Coronary artery (tissue), 2 donors: ENCODE results near the gene TIGIT.
"Not testable (repeated sequence)": the region's sequence is repeated elsewhere in the genome, so short reads cannot be mapped to it uniquely, and the experiment has no call there.

Source experiments
- DNase-seq: peaks from one replicate; pipeline ENCODE4 v3.0.0-alpha.2; 2017; ENCODE audit warnings: low spot score
- H3K27ac ChIP-seq, 2 donors: fragments of 200-600 bp; sonication (generic); one replicate each; pipeline ENCODE4 v1.5.1; 2016 to 2019
- H3K4me3 ChIP-seq: fragments of 200-600 bp; sonication (generic); 2 replicates; pipeline ENCODE4 v1.5.1; 2016; ENCODE audit warnings: mild to moderate bottlenecking, moderate library complexity
- CTCF ChIP-seq: fragments of 200-600 bp; sonication (generic); IDR thresholded peaks from one replicate; pipeline ENCODE4 v1.5.1; 2019; ENCODE audit warnings: antibody characterized with exemption

The TIGIT gene

GRCh38 chr3:114274929-114275328 is 18.9 kb upstream of the TIGIT start:
- no peak for DNase-seq
- no peak overlapping the region for H3K27ac ChIP-seq
- no peak for TF ChIP-seq CTCF
- no peak overlapping the region for H3K4me3 ChIP-seq

DNA sequence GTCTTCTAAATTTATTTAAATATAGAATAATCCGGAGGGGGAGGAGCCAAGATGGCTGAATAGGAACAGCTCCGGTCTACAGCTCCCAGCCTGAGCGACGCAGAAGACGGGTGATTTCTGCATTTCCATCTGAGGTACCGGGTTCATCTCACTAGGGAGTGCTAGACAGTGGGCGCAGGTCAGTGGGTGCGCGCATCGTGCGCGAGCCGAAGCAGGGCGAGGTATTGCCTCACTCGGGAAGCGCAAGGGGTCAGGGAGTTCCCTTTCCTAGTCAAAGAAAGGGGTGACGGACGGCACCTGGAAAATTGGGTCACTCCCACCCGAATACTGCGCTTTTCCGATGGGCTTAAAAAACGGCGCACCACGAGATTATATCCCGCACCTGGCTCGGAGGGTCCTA is 17.0 kb upstream of the TIGIT start:
- DNase-seq, H3K4me3 ChIP-seq, H3K27ac ChIP-seq: not testable (repeated sequence)

DNA sequence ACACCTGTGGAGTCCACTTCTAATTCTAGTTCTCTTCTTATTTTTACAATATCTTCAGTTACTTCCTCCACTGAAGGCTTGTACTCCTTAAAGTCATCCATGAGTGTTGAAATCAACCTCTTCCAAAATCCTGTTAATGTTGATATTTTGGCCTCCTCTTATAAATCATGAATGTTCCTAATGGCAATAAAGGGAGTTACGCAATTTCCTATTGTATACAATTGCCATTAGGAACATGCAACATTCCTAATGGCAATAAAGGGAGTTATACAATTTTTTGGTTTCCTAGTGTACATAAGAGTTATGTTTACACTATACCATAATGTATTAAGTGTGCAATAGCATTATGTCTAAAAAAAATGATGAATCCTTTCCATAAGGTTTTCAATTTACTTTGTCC is 9.2 kb upstream of the TIGIT start:
- TF ChIP-seq CTCF = no peak
- DNase-seq = no peak
- Histone ChIP-seq H3K27ac (no peak overlapping the region), H3K4me3 (no peak overlapping the region)

DNA sequence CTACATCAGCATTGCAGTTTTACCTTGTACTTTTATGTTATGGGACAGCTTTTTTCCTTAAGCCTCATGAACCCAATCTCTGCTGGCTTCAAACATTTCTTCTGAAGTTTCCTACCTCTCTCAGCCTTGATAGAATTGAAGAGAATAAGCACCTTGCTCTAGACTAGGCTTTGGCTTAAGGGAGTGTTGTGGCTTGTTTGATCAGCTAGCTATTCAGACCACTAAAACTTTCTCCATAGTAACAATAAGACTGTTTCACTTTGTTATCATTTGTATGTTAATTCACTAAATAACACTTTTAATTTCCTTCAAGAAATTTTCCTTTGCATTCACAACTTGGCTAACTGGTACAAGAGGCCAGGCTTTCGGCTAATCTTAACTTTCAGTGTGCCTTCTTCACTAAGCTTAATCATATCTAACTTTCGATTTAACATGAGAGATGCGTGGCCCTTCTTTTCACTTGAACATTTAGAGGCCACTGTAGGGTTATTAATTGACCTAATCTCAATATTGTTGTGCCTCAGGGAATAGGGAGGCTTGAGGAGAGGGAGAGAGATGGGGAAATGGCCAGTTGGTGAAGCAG is 8.1 kb upstream of the TIGIT start:
- TF ChIP-seq CTCF = no peak
- Histone ChIP-seq H3K27ac (no peak overlapping the region), H3K4me3 (no peak overlapping the region)
- DNase-seq = no peak

DNA sequence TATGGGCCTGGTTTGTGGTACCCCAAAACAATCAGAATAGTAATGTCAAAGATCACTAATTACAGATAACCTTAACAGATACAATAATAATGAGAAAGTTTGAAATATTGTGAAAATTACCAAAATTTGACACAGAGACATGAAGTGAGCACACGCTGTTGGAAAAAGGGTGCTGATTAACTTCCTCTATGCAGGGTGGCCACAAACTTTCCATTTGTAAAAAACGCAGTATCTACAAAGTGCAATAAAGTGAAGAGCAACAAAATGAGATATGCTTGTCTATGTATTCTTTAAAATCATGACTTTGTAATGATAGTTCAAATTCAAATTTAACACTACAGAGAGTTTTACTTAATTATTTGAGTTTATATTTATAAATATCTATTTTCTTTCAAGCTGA is 7.6 kb upstream of the TIGIT start:
- Histone ChIP-seq H3K4me3 (no peak overlapping the region), H3K27ac (no peak overlapping the region)
- no peak for DNase-seq
- no peak for TF ChIP-seq CTCF

DNA sequence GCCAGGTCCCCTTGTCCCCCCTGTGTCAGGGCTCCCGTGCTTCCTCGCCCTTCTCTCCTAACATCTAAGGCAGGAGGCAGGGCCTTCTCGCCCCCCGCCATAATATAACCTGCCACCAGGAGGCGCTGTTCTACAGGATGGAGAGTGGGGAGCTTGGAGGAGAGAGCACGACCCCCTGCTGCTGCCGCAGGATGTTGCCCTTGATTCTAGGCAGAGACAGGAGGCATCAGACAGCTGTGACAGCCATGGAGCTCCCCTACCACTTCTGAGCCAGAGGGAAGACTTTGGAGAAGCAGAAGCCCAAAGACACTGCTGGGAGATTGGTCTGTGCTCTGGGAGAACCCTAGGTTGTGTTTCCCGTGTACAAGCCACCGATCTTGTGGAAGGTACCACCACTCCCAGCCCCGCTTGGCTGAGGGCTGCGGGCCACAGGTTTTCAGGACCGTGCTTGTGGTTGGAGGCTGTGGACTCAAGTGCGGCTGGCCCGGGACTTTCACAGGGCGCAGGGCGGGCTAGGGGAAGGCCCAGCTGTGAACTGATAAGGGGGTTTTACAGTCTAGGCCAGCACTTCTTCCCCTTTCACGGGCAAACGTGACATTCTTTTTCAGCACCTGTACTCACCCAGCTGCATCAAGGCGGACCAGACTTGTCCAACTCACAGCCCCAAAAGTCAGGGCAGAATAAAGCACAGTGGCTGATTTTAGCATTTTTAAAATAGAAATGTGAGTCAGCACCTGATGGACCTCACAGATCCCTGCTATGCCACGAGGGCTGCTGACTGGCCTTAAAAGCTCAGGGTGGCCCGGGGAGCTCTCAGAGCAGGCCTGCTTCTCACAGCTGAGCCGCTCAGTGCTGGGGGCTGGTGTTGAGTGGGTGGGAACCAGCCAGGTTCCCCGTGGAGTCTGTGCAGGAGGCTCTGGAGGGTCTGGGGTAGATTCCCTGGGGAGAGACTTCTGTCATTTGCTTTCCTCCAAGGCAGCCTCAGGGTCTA is 2.6 kb upstream of the TIGIT start:
- Histone ChIP-seq H3K27ac (no peak overlapping the region), H3K4me3 (no peak overlapping the region)
- no peak for DNase-seq
- peak; percentile 45 for TF ChIP-seq CTCF

- no peak for TF ChIP-seq CTCF
- no peak for DNase-seq
- Histone ChIP-seq H3K4me3 (no peak overlapping the region), H3K27ac (no peak overlapping the region)
Measured at GRCh38 chr3:114294940-114295480, 1.2 kb downstream of the TIGIT start.
